ENCODE data around the gene TLR4. TPM values are rescaled to one million over a fixed set of nuclear protein-coding genes. Genes with fewer than 3 reads are reported as not detected.

Gene TLR4
- total RNA-seq, 2 experiments from 2014 or later = 4.4 to 10.4 TPM

DNA sequence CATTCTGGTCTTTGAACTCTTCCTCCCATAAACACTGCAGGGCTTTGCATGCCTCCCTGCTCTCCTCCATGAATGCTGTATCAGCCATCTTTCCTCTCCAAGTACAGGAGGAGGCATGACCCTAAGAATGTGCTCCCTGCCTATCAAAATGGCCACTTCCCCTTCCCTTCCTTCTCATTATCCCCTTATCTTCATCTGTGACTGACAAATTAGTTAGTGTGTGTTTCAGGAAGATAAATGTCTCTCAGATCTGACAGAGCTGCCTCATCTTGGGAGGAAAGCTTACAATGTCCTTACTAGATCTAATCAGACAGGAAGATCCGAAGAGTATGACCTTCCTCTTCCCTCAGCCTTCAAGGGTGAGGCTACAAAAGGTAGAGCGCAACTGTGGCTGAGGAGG lies 46.2 kb downstream of the TLR4 start:
- H3K9me3 ChIP-seq (ENCODE audit: low read length) = no peaks in the 10 kb centered on the region
- H2AFZ ChIP-seq (ENCODE audit: low read length) = no peak overlapping the region
- ChIA-PET POLR2A (no interaction called here), CTCF (ENCODE audit: unreplicated experiment) (no interaction called here)
- H3K36me3 ChIP-seq (ENCODE audit: insufficient read depth, low read length) = no peaks in the 10 kb centered on the region
- DNase-seq (ENCODE audit: low spot score) = no peak
- TF ChIP-seq EZH2phosphoT487 (IDR thresholded peaks at IDR 0.05; ENCODE audit: borderline replicate concordance, low read depth, low read length) = no peak
- TF ChIP-seq, protein P1, sequence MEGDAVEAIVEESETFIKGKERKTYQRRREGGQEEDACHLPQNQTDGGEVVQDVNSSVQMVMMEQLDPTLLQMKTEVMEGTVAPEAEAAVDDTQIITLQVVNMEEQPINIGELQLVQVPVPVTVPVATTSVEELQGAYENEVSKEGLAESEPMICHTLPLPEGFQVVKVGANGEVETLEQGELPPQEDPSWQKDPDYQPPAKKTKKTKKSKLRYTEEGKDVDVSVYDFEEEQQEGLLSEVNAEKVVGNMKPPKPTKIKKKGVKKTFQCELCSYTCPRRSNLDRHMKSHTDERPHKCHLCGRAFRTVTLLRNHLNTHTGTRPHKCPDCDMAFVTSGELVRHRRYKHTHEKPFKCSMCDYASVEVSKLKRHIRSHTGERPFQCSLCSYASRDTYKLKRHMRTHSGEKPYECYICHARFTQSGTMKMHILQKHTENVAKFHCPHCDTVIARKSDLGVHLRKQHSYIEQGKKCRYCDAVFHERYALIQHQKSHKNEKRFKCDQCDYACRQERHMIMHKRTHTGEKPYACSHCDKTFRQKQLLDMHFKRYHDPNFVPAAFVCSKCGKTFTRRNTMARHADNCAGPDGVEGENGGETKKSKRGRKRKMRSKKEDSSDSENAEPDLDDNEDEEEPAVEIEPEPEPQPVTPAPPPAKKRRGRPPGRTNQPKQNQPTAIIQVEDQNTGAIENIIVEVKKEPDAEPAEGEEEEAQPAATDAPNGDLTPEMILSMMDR (conservative IDR thresholded peaks at IDR 0.05; ENCODE audit: low read length) = no peak
- H3K27ac ChIP-seq (ENCODE audit: low read depth, low read length, poor library complexity, severe bottlenecking) = no peak overlapping the region
- no TSS peak for BruUV-seq (replicated peaks)
- no peaks in the 10 kb centered on the region for H4K20me1 ChIP-seq (ENCODE audit: insufficient read depth, low read length)
- H3K4me2 ChIP-seq (ENCODE audit: low read length) = no peak overlapping the region
- no peak overlapping the region for H3K4me3 ChIP-seq (ENCODE audit: low read depth, low read length, poor library complexity, severe bottlenecking)
- intact Hi-C loops (cut with micrococcal nuclease; ENCODE audit: unreplicated experiment) = no loop called here
- H3K9me2 ChIP-seq (ENCODE audit: insufficient read depth, low read length) = no peaks in the 10 kb centered on the region
- no peaks in the 10 kb centered on the region for H3K79me2 ChIP-seq (ENCODE audit: insufficient read depth, low read depth, low read length)
- no peaks in the 10 kb centered on the region for H3K4me1 ChIP-seq (ENCODE audit: insufficient read depth, low read length, poor library complexity, severe bottlenecking)

- TF ChIP-seq, protein P1 (conservative IDR thresholded peaks at IDR 0.05; ENCODE audit: low read length) = no peak
- TF ChIP-seq EZH2phosphoT487 (IDR thresholded peaks at IDR 0.05; ENCODE audit: borderline replicate concordance, low read depth, low read length) = no peak
- Histone ChIP-seq H3K4me3 (ENCODE audit: low read depth, low read length, poor library complexity, severe bottlenecking) (no peak overlapping the region), H4K20me1 (ENCODE audit: insufficient read depth, low read length) (no peaks in the 10 kb centered on the region), H3K79me2 (ENCODE audit: insufficient read depth, low read depth, low read length) (no peaks in the 10 kb centered on the region), H3K4me1 (ENCODE audit: insufficient read depth, low read length, poor library complexity, severe bottlenecking) (no peaks in the 10 kb centered on the region), H3K9me3 (ENCODE audit: low read length) (no peaks in the 10 kb centered on the region), H2AFZ (ENCODE audit: low read length) (no peak overlapping the region), H3K9me2 (ENCODE audit: insufficient read depth, low read length) (no peaks in the 10 kb centered on the region), H3K4me2 (ENCODE audit: low read length) (no peak overlapping the region), H3K27ac (ENCODE audit: low read depth, low read length, poor library complexity, severe bottlenecking) (no peak overlapping the region), H3K36me3 (ENCODE audit: insufficient read depth, low read length) (no peaks in the 10 kb centered on the region)
- DNase-seq (ENCODE audit: low spot score) = no peak
- CTCF ChIA-PET (ENCODE audit: unreplicated experiment) = no interaction called here
- no TSS peak for BruUV-seq (replicated peaks)
- POLR2A ChIA-PET = no interaction called here
- intact Hi-C loops (cut with micrococcal nuclease; ENCODE audit: unreplicated experiment) = no loop called here
These were observed 48.7 kb downstream of the TLR4 start for GRCh38 chr9:117752894-117753293.

GRCh38 chr9:117757561-117758190 lies 53.5 kb downstream of the TLR4 start:
- BruUV-seq (replicated peaks) = no TSS peak
- Histone ChIP-seq H3K4me2 (ENCODE audit: low read length) (no peak overlapping the region), H3K4me3 (ENCODE audit: low read depth, low read length, poor library complexity, severe bottlenecking) (no peak overlapping the region), H3K79me2 (ENCODE audit: insufficient read depth, low read depth, low read length) (no peaks in the 10 kb centered on the region), H4K20me1 (ENCODE audit: insufficient read depth, low read length) (no peaks in the 10 kb centered on the region), H3K9me2 (ENCODE audit: insufficient read depth, low read length) (no peaks in the 10 kb centered on the region), H3K36me3 (ENCODE audit: insufficient read depth, low read length) (no peaks in the 10 kb centered on the region), H3K27ac (ENCODE audit: low read depth, low read length, poor library complexity, severe bottlenecking) (no peak overlapping the region), H3K4me1 (ENCODE audit: insufficient read depth, low read length, poor library complexity, severe bottlenecking) (no peaks in the 10 kb centered on the region), H3K9me3 (ENCODE audit: low read length) (no peaks in the 10 kb centered on the region), H2AFZ (ENCODE audit: low read length) (no peak overlapping the region)
- TF ChIP-seq EZH2phosphoT487 (IDR thresholded peaks at IDR 0.05; ENCODE audit: borderline replicate concordance, low read depth, low read length) = no peak
- TF ChIP-seq, protein P1 (conservative IDR thresholded peaks at IDR 0.05; ENCODE audit: low read length) = no peak
- DNase-seq (ENCODE audit: low spot score) = no peak
- intact Hi-C loops (cut with micrococcal nuclease; ENCODE audit: unreplicated experiment) = no loop called here
- POLR2A ChIA-PET = interaction anchor here (1.1 kb wide), 1 partner anchor 16 kb away, joined by 3 read pairs; no protein-coding TSS in a partner anchor
- CTCF ChIA-PET (ENCODE audit: unreplicated experiment) = no interaction called here
